Ovary (tissue), 9 donors: ENCODE measurements around the gene SH3BGR. TPM values are rescaled to one million over a fixed set of nuclear protein-coding genes. Genes with fewer than 3 reads are reported as not detected.

Experiments used
- DNase-seq, 5 donors: peaks; one replicate each; pipeline ENCODE4 v3.0.0-alpha.2; 2019 to 2020
- H3K27ac ChIP-seq, 2 donors: fragments of 200-600 bp; one replicate each; pipeline versions ENCODE4 v1.5.1 to v1.8.0; 2019 to 2022
- H3K27me3 ChIP-seq: fragments of 200-600 bp; one replicate; pipeline ENCODE4 v1.8.0; 2022
- H3K36me3 ChIP-seq: fragments of 200-600 bp; sonication (generic); one replicate; pipeline ENCODE4 v1.5.1; 2019
- H3K4me1 ChIP-seq: one replicate; pipeline ENCODE4 v1.8.1; 2013; ENCODE audit warnings: mild to moderate bottlenecking, moderate library complexity; ENCODE audit not compliant: insufficient read depth
- H3K4me3 ChIP-seq: fragments of 200-600 bp; sonication (generic); one replicate; pipeline ENCODE4 v1.5.1; 2017
- H3K9me3 ChIP-seq, 2 donors: fragments of 200-600 bp in 1 of 2; sonication (generic) in 1 of 2; one replicate each; pipeline versions ENCODE4 v1.5.1 to v1.8.1; 2013 to 2019; ENCODE audit warnings: mild to moderate bottlenecking in 1 of 2, moderate library complexity in 1 of 2
- CTCF ChIP-seq, 3 donors: fragments of 450-650 bp in 2 of 3; fragments of 200-600 bp in 1 of 3; IDR thresholded peaks; one replicate each; pipeline versions ENCODE4 v1.5.1 to v1.8.0; 2016 to 2022; ENCODE audit warnings: antibody characterized with exemption in 3 of 3, mild to moderate bottlenecking in 1 of 3
- EP300 ChIP-seq: sonication (generic); formaldehyde crosslinking; IDR thresholded peaks from one replicate; pipeline ENCODE4 v1.6.1; 2017; ENCODE audit warnings: antibody characterized with exemption
- POLR2A ChIP-seq: fragments of 450-650 bp; IDR thresholded peaks from one replicate; pipeline ENCODE4 v1.6.1; 2017; ENCODE audit warnings: antibody characterized with exemption, mild to moderate bottlenecking, moderate library complexity
- WGBS, 3 donors: extraction: QIAGEN DNeasy Blood & Tissue Kit in 1 of 3; methylation state at CpG; one replicate each; pipeline versions ENCODE4 v1.1.5 to v1.1.7; 2013 to 2017; 5-methylcytosine and 5-hydroxymethylcytosine counted together
- intact Hi-C, 4 donors: fragments of 100-400 bp; cut with DNase I; formaldehyde crosslinking; loops; one replicate each; pipeline versions ENCODE4 v1.11.0 to v1.15.1; 2022 to 2023
- polyA plus RNA-seq, 2 donors: library from polyadenylated mRNA; stranded (reverse); fragments of 200-250 nt in 1 of 2; fragments of 350-450 nt in 1 of 2; fragmentation: Illumina TruSeq in 1 of 2; extraction: RNeasy Lipid Tissue Mini Kit (QIAGEN cat#74804) in 1 of 2; gene quantifications; one replicate each; pipeline ENCODE4 v1.2.3, GENCODE V29; 2013 to 2014
- total RNA-seq, 7 donors: library from RNA; depleted of rRNA in 2 of 7; stranded (reverse); fragments of >200 nt in 2 of 7; fragmentation: NEBNext Ultra II Directional in 3 of 7; extraction: Animal tissue kit (Norgen Biotek cat#: 25700) in 3 of 7; gene quantifications; one replicate each; pipeline versions ENCODE4 v1.1.0 to v1.2.4, GENCODE V29; 2016 to 2023
- donor health status: DM: no; HTN: no; CAD: no; lungs with moderate emphysema.
- donor health status: DM: no; HTN: no; CAD: no.
- donor health status: Bipolar disorder and iron deficiency.
- donor health status: DM: yes; HTN: yes; CAD: no.
- donor health status: DM: no; HTN: no; CAD: no.
- donor health status: DM: yes; HTN: yes; CAD: no.

SH3BGR gene
- total and polyA plus RNA-seq, 9 donors, result 1.1 to 16.2 (median 3.0) TPM

DNA sequence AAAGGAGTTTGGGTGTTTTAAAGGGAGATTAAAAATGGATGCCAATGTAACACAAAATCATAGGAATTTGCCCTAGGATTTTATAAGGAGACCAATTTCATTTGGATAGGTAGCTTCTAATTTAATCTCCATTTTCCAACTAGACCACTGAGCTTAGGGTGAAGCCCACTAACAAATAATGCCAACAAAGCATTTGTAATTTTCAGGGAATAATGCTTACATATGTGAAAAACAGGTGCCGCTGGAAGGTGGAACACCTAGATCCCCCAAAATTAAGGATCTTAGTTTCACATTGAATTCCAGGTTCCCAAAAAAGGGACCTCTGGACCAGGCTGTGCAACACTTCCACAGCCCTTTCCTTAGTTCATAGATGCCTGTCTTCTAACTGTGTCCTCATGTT lies 94.8 kb downstream of the SH3BGR start:
- DNase-seq, result no peak
- no peak for TF ChIP-seq POLR2A
- Histone ChIP-seq H3K4me1 (no peaks in the 10 kb centered on the region), H3K9me3 (no peaks in the 10 kb centered on the region), H3K36me3 (no peaks in the 10 kb centered on the region), H3K27ac (no peak overlapping the region), H3K4me3 (no peak overlapping the region), H3K27me3 (no peaks in the 10 kb centered on the region)
- WGBS, 3 donors, result 95 to 100% (median 98%) methylated on average over 1 of the region's 1 CpG
- intact Hi-C loops, result no loop called here

- TF ChIP-seq POLR2A (no peak), CTCF (IDR thresholded peaks at IDR 0.05) (no peak), EP300 (no peak)
- WGBS, 3 donors, result 68 to 83% (median 78%) methylated on average over 1 of the region's 1 CpG
- Histone ChIP-seq H3K4me1 (no peaks in the 10 kb centered on the region), H3K27me3 (no peaks in the 10 kb centered on the region), H3K4me3 (no peak overlapping the region), H3K27ac (no peak overlapping the region), H3K36me3 (no peaks in the 10 kb centered on the region), H3K9me3 (no peaks in the 10 kb centered on the region)
- intact Hi-C loops, result no loop called here
- DNase-seq, result no peak
Observed at GRCh38 chr21:39552856-39553255, 101.1 kb downstream of the SH3BGR start.

DNA sequence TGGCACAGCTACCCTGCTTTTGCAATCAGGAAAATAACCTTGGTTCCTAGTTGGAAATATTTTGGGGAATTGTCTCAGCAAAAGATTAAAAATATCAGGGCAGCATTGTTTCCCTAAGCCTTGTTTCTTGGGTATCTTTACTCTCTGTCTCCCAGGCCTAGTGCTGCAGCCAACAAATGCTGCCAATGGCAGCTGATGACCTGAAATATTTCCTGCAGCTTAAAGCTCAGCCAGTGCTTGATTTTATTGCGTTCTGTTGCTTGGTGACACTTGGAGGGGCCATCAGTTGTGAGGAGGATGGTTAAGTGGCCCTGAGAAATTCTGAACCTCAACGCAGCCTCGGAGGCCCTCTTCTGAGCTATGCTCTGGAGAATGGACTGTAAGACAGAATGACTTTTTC lies 101.6 kb downstream of the SH3BGR start:
- intact Hi-C loops, result no loop called here

DNA sequence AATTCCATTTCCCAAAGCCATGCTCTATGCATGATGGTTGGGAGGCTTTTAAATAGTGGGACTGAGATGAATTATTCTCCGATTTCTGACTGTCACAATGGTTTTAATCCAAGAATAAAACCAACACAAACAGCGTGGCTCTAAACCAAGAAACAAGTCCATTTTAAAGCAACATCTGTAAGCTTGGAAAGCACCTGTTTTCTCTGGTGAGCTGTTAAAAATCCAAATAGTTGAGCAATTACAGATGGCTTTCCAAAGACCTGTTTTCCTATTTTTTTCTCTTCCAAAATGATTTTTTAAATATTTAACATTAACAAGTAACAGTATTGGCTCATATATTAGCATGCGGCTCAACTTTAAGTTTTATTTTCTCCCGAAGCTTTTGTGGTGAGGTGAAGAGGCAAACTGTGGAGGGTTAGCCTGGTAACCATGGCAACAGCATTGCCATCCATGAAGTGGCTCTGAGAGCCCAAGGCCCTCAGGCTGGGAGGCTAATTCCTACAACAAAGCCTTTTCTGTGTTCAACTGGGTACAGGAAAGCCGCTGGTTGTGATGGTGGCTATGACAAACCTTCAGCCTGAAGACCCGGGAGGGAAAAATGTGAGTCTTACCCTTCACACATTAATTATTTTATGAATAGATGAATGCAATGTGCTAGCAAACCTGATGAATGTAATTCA lies 104.3 kb downstream of the SH3BGR start:
- DNase-seq, result no peak
- Histone ChIP-seq H3K36me3 (no peaks in the 10 kb centered on the region), H3K9me3 (no peaks in the 10 kb centered on the region), H3K4me1 (no peaks in the 10 kb centered on the region), H3K4me3 (no peak overlapping the region), H3K27ac (no peak overlapping the region), H3K27me3 (no peaks in the 10 kb centered on the region)
- 71 to 81% (median 73%) methylated on average over 6 of the region's 6 CpGs for WGBS, 3 donors
- TF ChIP-seq CTCF (IDR thresholded peaks at IDR 0.05), result no peak
- no peak for TF ChIP-seq POLR2A
- TF ChIP-seq EP300, result no peak
- intact Hi-C loops, result no loop called here

More for the DNA sequence above, 101.6 kb downstream of the SH3BGR start:
- no peaks in the 10 kb centered on the region for H3K27me3 ChIP-seq
- 28 to 62% (median 55%) methylated on average over 3 of the region's 3 CpGs for WGBS, 3 donors
- TF ChIP-seq CTCF (IDR thresholded peaks at IDR 0.05) (no peak), EP300 (no peak), POLR2A (no peak)
- no peak overlapping the region for H3K27ac ChIP-seq
- H3K4me1 ChIP-seq, result no peaks in the 10 kb centered on the region
- H3K36me3 ChIP-seq, result no peaks in the 10 kb centered on the region
- H3K4me3 ChIP-seq, result no peak overlapping the region
- H3K9me3 ChIP-seq, result no peaks in the 10 kb centered on the region
- DNase-seq, result no peak

DNA sequence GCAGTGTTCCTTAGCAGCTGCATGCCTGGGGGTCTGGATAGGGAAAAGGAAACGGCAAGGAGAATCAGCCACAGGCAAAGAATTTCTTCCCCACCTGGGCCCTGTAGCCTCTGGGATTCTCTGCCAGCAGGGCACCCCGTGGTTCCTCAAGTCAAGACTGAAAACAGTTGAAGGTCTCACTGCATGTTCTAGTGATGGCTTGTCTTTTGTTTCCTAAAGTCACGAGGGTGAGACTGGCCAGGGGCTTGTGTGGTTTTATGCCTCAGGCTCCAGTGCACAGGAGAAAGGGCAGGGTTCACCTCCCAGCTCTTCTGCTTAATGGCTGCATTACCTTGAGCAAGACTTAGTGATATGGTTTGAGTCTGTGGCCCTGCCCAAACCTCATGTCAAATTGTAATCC lies 107.7 kb downstream of the SH3BGR start:
- H3K36me3 ChIP-seq, result no peaks in the 10 kb centered on the region
- no peak for DNase-seq
- 48 to 72% (median 51%) methylated on average over 3 of the region's 3 CpGs for WGBS, 3 donors
- no peaks in the 10 kb centered on the region for H3K27me3 ChIP-seq
- TF ChIP-seq EP300 (no peak), POLR2A (no peak), CTCF (IDR thresholded peaks at IDR 0.05) (no peak)
- intact Hi-C loops, result no loop called here
- H3K9me3 ChIP-seq, result no peaks in the 10 kb centered on the region
- H3K27ac ChIP-seq, result no peak overlapping the region
- H3K4me1 ChIP-seq, result no peaks in the 10 kb centered on the region
- no peak overlapping the region for H3K4me3 ChIP-seq
